HepG2 (cell line): ENCODE data around the gene ZBTB14. TPM values are rescaled to one million over a fixed set of nuclear protein-coding genes. Genes with fewer than 3 reads are reported as not detected.

Experiments used
- ARHGAP35 ChIP-seq: sonication (generic); formaldehyde crosslinking; IDR thresholded peaks from 2 replicates; pipeline ENCODE4 v1.9.0; 2022; ENCODE audit warnings: mild to moderate bottlenecking, inconsistent platforms, moderate library complexity, missing genetic modification reagents, borderline replicate concordance
- ERF ChIP-seq: IDR thresholded peaks from 2 replicates; pipeline ENCODE4 v1.6.1; 2018; ENCODE audit warnings: missing biosample characterization, missing genetic modification reagents
- HMG20A ChIP-seq: IDR thresholded peaks from 2 replicates; pipeline ENCODE4 v1.6.1; 2016; ENCODE audit warnings: borderline replicate concordance
- KDM6A ChIP-seq: IDR thresholded peaks from 2 replicates; pipeline ENCODE4 v1.6.1; 2016; ENCODE audit warnings: low read depth
- PLSCR1 ChIP-seq: sonication (generic); formaldehyde crosslinking; IDR thresholded peaks from 2 replicates; pipeline ENCODE4 v1.5.0; 2020; ENCODE audit warnings: missing genetic modification reagents, mild to moderate bottlenecking, borderline replicate concordance
- TEF ChIP-seq: sonication (generic); formaldehyde crosslinking; IDR thresholded peaks from 2 replicates; pipeline ENCODE4 v1.5.0; 2020; ENCODE audit warnings: missing genetic modification reagents
- ZBTB40 ChIP-seq, 2 experiments: fragments of 450-650 bp in 1 of 2; sonication (generic) in 1 of 2; formaldehyde crosslinking in 1 of 2; IDR thresholded peaks; 2 replicates each; pipeline versions ENCODE4 v1.6.1 to v1.8.0; 2016 to 2022; ENCODE audit warnings: antibody characterized with exemption in 1 of 2, mild to moderate bottlenecking in 1 of 2, missing genetic modification reagents in 1 of 2
- ZNF12 ChIP-seq: sonication (generic); formaldehyde crosslinking; IDR thresholded peaks from 2 replicates; pipeline ENCODE4 v1.5.0; 2020; ENCODE audit warnings: missing genetic modification reagents
- ZNF121 ChIP-seq: sonication (generic); formaldehyde crosslinking; IDR thresholded peaks from 2 replicates; pipeline ENCODE4 v1.5.0; 2020; ENCODE audit warnings: mild to moderate bottlenecking, missing genetic modification reagents
- ZNF557 ChIP-seq: sonication (generic); formaldehyde crosslinking; IDR thresholded peaks from 2 replicates; pipeline ENCODE4 v1.4.0; 2020; ENCODE audit warnings: missing genetic modification reagents
- ZNF567 ChIP-seq: sonication (generic); formaldehyde crosslinking; IDR thresholded peaks from 2 replicates; pipeline ENCODE4 v1.8.1; 2023; ENCODE audit warnings: mild to moderate bottlenecking, missing genetic modification reagents, borderline replicate concordance
- ZNF574 ChIP-seq: sonication (generic); formaldehyde crosslinking; IDR thresholded peaks from 2 replicates; pipeline ENCODE4 v1.4.0; 2020; ENCODE audit warnings: missing genetic modification reagents
- ZNF615 ChIP-seq: sonication (generic); formaldehyde crosslinking; IDR thresholded peaks from 2 replicates; pipeline ENCODE4 v1.5.0; 2020; ENCODE audit warnings: mild to moderate bottlenecking, missing genetic modification reagents, borderline replicate concordance
- ZNF816 ChIP-seq: sonication (generic); formaldehyde crosslinking; IDR thresholded peaks from 2 replicates; pipeline ENCODE4 v1.8.0; 2022; ENCODE audit warnings: missing genetic modification reagents, mild to moderate bottlenecking, borderline replicate concordance
- polyA plus RNA-seq, 8 experiments: library from polyadenylated mRNA; depleted of rRNA in 3 of 8; stranded (reverse) in 7 of 8; unstranded in 1 of 8; fragments of >200 nt; fragmentation: Illumina TruSeq in 4 of 8; extraction: Trizol in 4 of 8; gene quantifications; 2 replicates each; pipeline versions ENCODE4 v1.2.1 to v1.2.3, GENCODE V29; 2011 to 2016; ENCODE audit warnings: low read depth in 4 of 8, missing spikeins in 1 of 8, mixed read lengths in 1 of 8; ENCODE audit not compliant: insufficient read depth in 1 of 8
- total RNA-seq, 5 experiments: library from RNA; depleted of rRNA; stranded (reverse); fragments of >200 nt; fragmentation: Illumina TruSeq; extraction: Trizol; gene quantifications; 2 replicates each; pipeline ENCODE4 v1.2.3, GENCODE V29; 2016; ENCODE audit warnings: low read depth in 1 of 5

ZBTB14 gene
- total and polyA plus RNA-seq, 2 of the 13 experiments (the other 11 are each of a cell fraction or from before 2014, with no cell fraction given): 8.0 to 14.4 TPM

GRCh38 chr18:5298156-5298852, 2.8 kb upstream of the ZBTB14 start (continued):
- TF ChIP-seq ZNF816 (CRISPR knock-in tag): 0 out of 2 replicates have a peak, but pooled peaks have one; percentile 35
- peak; percentile 19; the same call in 1 of the 2 replicates for TF ChIP-seq ZNF12 (CRISPR knock-in tag)
- peak; percentile 63; the same call in 1 of the 2 replicates for TF ChIP-seq ZNF615 (CRISPR knock-in tag)
- no peak for TF ChIP-seq PLSCR1 (CRISPR knock-in tag)
- TF ChIP-seq ZNF574: peak; percentile 62
- TF ChIP-seq ARHGAP35 (CRISPR knock-in tag): 0 out of 2 replicates have a peak, but pooled peaks have one; percentile 40
- peak; percentile 91 for TF ChIP-seq ZNF121 (CRISPR knock-in tag)
- no peak for TF ChIP-seq TEF (CRISPR knock-in tag)
- TF ChIP-seq HMG20A (CRISPR knock-in tag): 0 out of 2 replicates have a peak, but pooled peaks have one; percentile 26
- TF ChIP-seq KDM6A (CRISPR knock-in tag): peak; percentile 62; the same call in 1 of the 2 replicates
- 0 out of 2 replicates have a peak, but pooled peaks have one; percentile 78 for TF ChIP-seq ZNF557
- 0 out of 2 replicates have a peak, but pooled peaks have one; percentile 62 for TF ChIP-seq ZNF567 (CRISPR knock-in tag)
- TF ChIP-seq ERF (CRISPR knock-in tag): peak; percentile 92
- TF ChIP-seq ZBTB40 (IDR thresholded peaks at IDR 0.05): no peak
- peak; percentile 59; the same call in 1 of the 2 replicates for TF ChIP-seq ZBTB40 (CRISPR knock-in tag; IDR thresholded peaks at IDR 0.05)
